Psoas muscle (tissue), 8 donors: Measurements from ENCODE around the gene OR2H1. TPM values are rescaled to one million over a fixed set of nuclear protein-coding genes. Genes with fewer than 3 reads are reported as not detected.

Experiments used
- ATAC-seq, 4 donors: fragments of 200-7000 bp; cut with Tn5 transposase; one replicate each; pipeline ENCODE4 v1.9.1; 2020; ENCODE audit warnings: moderate library complexity in 3 of 4, mild to moderate bottlenecking in 2 of 4
- DNase-seq, 2 donors: peaks; one replicate each; pipeline ENCODE4 v3.0.0-alpha.2; 2020
- H3K27ac ChIP-seq: fragments of 200-600 bp; one replicate; pipeline ENCODE4 v1.8.0; 2022
- H3K27me3 ChIP-seq, 3 donors: fragments of 200-600 bp in 1 of 3; one replicate each; pipeline versions ENCODE4 v1.6.1 to v1.8.0; 2013 to 2022; ENCODE audit warnings: low read length in 2 of 3, mild to moderate bottlenecking in 2 of 3, moderate library complexity in 1 of 3; ENCODE audit not compliant: insufficient read depth in 3 of 3
- H3K36me3 ChIP-seq, 2 donors: fragments of 200-600 bp in 1 of 2; one replicate each; pipeline versions ENCODE4 v1.6.1 to v1.8.0; 2013 to 2022; ENCODE audit warnings: low read depth in 1 of 2, mild to moderate bottlenecking in 1 of 2, moderate library complexity in 1 of 2; ENCODE audit not compliant: insufficient read depth in 1 of 2
- H3K4me1 ChIP-seq: fragments of 200-600 bp; one replicate; pipeline ENCODE4 v1.8.0; 2022
- H3K4me3 ChIP-seq: fragments of 200-600 bp; one replicate; pipeline ENCODE4 v1.8.0; 2022; ENCODE audit warnings: mild to moderate bottlenecking
- H3K9me3 ChIP-seq: fragments of 200-600 bp; one replicate; pipeline ENCODE4 v1.8.0; 2022
- WGBS, 3 donors: extraction: QIAGEN DNeasy Blood & Tissue Kit; methylation state at CpG; one replicate each; pipeline versions ENCODE4 v1.1.6 to v1.1.7; 2013; 5-methylcytosine and 5-hydroxymethylcytosine counted together
- intact Hi-C, 2 donors: fragments of 100-400 bp; cut with DNase I; formaldehyde crosslinking; loops; one replicate each; pipeline versions ENCODE4 v1.11.0 to v1.14.2; 2022
- polyA plus RNA-seq, 3 donors: library from polyadenylated mRNA; stranded (reverse); fragments of 200-250 nt; gene quantifications; one replicate each; pipeline ENCODE4 v1.2.3, GENCODE V29; 2013
- total RNA-seq, 4 donors: library from RNA; stranded (reverse); fragmentation: NEBNext Ultra II Directional in 2 of 4; extraction: Animal tissue kit (Norgen Biotek cat#: 25700) in 2 of 4; gene quantifications; one replicate each; pipeline versions ENCODE4 v1.2.1 to v1.2.4, GENCODE V29; 2021 to 2023
- TF ChIP-seq, protein P1 (sequence below): fragments of 200-600 bp; IDR thresholded peaks from one replicate; pipeline ENCODE4 v1.8.0; 2022; ENCODE audit warnings: antibody characterized with exemption
- donor health status: healthy with polysubstance abuse.
- donor health status: DM: no; HTN: no; CAD: no; lungs with moderate emphysema.
- donor health status: Bipolar disorder and iron deficiency.
- donor health status: healthy.
- donor health status: DM: yes; HTN: yes; CAD: no.
- donor health status: DM: no; HTN: no; CAD: no.
- donor health status: DM: no; HTN: no; CAD: no.
- donor health status: DM: yes; HTN: yes; CAD: no.

The OR2H1 gene
- total and polyA plus RNA-seq, 7 donors, result 0.10 TPM; not detected in 6

DNA sequence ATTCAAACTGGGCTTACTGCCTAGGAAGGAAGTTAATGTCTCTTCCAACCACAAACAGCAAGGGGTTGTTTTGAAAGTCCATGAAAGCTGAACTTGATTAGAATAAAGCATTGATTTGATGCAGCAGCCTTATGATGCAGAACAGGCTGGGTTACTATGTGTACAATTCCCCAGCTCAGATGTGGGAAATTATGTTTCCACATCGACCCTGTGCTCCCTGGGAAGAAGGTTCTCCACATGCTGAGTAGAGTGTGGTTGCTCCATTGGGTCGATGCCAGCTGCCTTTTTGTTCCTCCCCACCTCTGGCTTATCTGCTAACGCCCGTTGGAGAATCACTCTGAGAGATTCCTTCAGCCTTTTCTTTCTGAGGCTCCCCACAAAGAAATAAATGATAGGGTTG lies 29.6 kb downstream of the OR2H1 start:
- Histone ChIP-seq H3K27me3 (peaks cover 0 to 2% (median 0%) of the 10 kb centered on the region in 3 donors), H3K4me3 (no peak overlapping the region), H3K9me3 (no peaks in the 10 kb centered on the region), H3K27ac (no peak overlapping the region), H3K36me3 (no peaks in the 10 kb centered on the region), H3K4me1 (no peaks in the 10 kb centered on the region)
- 62 to 73% (median 63%) methylated on average over 4 of the region's 4 CpGs for WGBS, 3 donors
- DNase-seq, result no peak
- no peak for ATAC-seq
- intact Hi-C loops, result no loop called here
- TF ChIP-seq, protein P1, sequence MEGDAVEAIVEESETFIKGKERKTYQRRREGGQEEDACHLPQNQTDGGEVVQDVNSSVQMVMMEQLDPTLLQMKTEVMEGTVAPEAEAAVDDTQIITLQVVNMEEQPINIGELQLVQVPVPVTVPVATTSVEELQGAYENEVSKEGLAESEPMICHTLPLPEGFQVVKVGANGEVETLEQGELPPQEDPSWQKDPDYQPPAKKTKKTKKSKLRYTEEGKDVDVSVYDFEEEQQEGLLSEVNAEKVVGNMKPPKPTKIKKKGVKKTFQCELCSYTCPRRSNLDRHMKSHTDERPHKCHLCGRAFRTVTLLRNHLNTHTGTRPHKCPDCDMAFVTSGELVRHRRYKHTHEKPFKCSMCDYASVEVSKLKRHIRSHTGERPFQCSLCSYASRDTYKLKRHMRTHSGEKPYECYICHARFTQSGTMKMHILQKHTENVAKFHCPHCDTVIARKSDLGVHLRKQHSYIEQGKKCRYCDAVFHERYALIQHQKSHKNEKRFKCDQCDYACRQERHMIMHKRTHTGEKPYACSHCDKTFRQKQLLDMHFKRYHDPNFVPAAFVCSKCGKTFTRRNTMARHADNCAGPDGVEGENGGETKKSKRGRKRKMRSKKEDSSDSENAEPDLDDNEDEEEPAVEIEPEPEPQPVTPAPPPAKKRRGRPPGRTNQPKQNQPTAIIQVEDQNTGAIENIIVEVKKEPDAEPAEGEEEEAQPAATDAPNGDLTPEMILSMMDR, result no peak

DNA sequence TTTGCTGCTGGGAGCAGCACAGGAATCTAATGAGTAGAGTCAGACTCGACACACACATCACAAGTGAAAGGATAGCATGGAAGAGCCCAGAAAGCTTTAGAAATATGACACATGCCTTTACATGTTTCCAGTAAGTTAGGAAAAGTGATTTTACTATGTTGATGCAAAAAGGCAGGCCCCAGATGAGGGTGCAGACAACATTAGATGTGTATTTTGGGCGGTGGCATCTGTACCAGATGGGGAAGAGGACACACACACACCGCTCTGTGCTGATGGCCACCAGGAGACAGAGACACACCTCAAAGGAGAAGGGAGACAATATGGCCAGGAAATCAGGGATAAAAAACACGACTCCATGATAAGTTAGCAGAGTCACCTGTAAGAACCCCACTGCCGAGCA lies 30.2 kb downstream of the OR2H1 start:
- DNase-seq, result no peak
- H3K4me3 ChIP-seq, result no peak overlapping the region
- no peaks in the 10 kb centered on the region for H3K36me3 ChIP-seq
- H3K27ac ChIP-seq, result no peak overlapping the region
- TF ChIP-seq, protein P1, result no peak
- ATAC-seq, result no peak
- WGBS, 3 donors, result 77 to 80% (median 77%) methylated on average over 5 of the region's 5 CpGs
- no peaks in the 10 kb centered on the region for H3K4me1 ChIP-seq
- intact Hi-C loops, result no loop called here
- H3K27me3 ChIP-seq, result peaks cover 0 to 2% (median 0%) of the 10 kb centered on the region in 3 donors
- H3K9me3 ChIP-seq, result no peaks in the 10 kb centered on the region

- DNase-seq (no peak), ATAC-seq (no peak)
- H3K27me3 ChIP-seq, result peaks cover 0 to 2% (median 0%) of the 10 kb centered on the region in 3 donors
- no peaks in the 10 kb centered on the region for H3K4me1 ChIP-seq
- H3K9me3 ChIP-seq, result no peaks in the 10 kb centered on the region
- WGBS, 3 donors, result 85 to 93% (median 90%) methylated on average over 2 of the region's 2 CpGs
- TF ChIP-seq, protein P1, result no peak
- H3K27ac ChIP-seq, result no peak within 1 kb of the TSS
- no peak within 1 kb of the TSS for H3K4me3 ChIP-seq
- intact Hi-C loops, result no loop called here
- H3K36me3 ChIP-seq, result no peaks in the 10 kb centered on the region
These were observed 30.7 kb downstream of the OR2H1 start, which contains the start of gene MAS1L for GRCh38 chr6:29487660-29488059. TSS of gene MAS1L (minus strand) at chr6:29487956. CDS start at chr6:29487902, 54 bp downstream.

DNA sequence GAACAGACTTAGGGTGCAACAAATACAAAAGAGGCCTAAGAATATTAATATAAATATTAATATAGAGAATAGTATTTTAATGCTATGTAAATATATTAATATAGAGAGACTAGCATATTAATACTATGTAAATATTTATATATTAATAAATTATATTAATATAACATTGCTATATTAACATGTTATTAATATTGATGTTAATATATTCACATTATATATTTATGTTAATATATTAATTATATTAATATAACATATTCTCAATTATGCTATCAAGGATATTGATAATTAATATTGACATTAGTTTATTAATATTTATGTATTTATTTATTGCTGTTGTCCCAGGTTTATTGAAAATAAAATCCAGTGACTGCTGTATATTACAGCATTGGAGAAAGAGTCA lies 31.9 kb downstream of the OR2H1 start:
- no peak overlapping the region for H3K4me3 ChIP-seq
- DNase-seq (no peak), ATAC-seq (no peak)
- H3K9me3 ChIP-seq, result no peaks in the 10 kb centered on the region
- TF ChIP-seq, protein P1, result no peak
- intact Hi-C loops, result no loop called here
- H3K4me1 ChIP-seq, result no peaks in the 10 kb centered on the region
- H3K36me3 ChIP-seq, result no peaks in the 10 kb centered on the region
- H3K27ac ChIP-seq, result no peak overlapping the region
- peaks cover 0 to 2% (median 0%) of the 10 kb centered on the region in 3 donors for H3K27me3 ChIP-seq

- Histone ChIP-seq H3K36me3 (no peaks in the 10 kb centered on the region), H3K4me1 (no peaks in the 10 kb centered on the region), H3K27me3 (peaks cover 0 to 2% (median 0%) of the 10 kb centered on the region in 3 donors), H3K9me3 (no peaks in the 10 kb centered on the region), H3K27ac (no peak overlapping the region), H3K4me3 (no peak overlapping the region)
- 87 to 95% (median 89%) methylated on average over 8 of the region's 8 CpGs for WGBS, 3 donors
- TF ChIP-seq, protein P1, result no peak
- DNase-seq (no peak), ATAC-seq (no peak)
- intact Hi-C loops, result no loop called here
These were observed 32.3 kb downstream of the OR2H1 start for GRCh38 chr6:29489286-29489685.
